PFSK-1 (cell line): Measurements from ENCODE around the gene BAAT.

ENCODE experiments used
- FOXP2 ChIP-seq: optimal IDR thresholded peaks from 2 replicates; pipeline ENCODE3; 2011; ENCODE audit warnings: borderline replicate concordance, control low read depth, inconsistent platforms; ENCODE audit not compliant: insufficient read depth; ENCODE audit errors: extremely low read length, extremely low read depth
- POLR2AphosphoS5 ChIP-seq: IDR thresholded peaks from 2 replicates; pipeline ENCODE4 v1.6.1; 2012; ENCODE audit warnings: low read depth, mild to moderate bottlenecking, control low read depth, low read length, moderate library complexity
- REST ChIP-seq, 2 experiments: IDR thresholded peaks; 2 replicates each; pipeline versions ENCODE4 v1.6.1 to v1.8.0; 2011 to 2012; ENCODE audit warnings: low read depth in 2 of 2, low read length in 2 of 2, control low read depth in 1 of 2, inconsistent platforms in 1 of 2, mild to moderate bottlenecking in 1 of 2, moderate library complexity in 1 of 2; ENCODE audit not compliant: insufficient read depth in 1 of 2
- SIN3A ChIP-seq: IDR thresholded peaks from 2 replicates; pipeline ENCODE4 v1.6.1; 2012; ENCODE audit warnings: mild to moderate bottlenecking, low read length, moderate library complexity, borderline replicate concordance; ENCODE audit not compliant: insufficient read depth
- TAF1 ChIP-seq: IDR thresholded peaks from 2 replicates; pipeline ENCODE4 v1.6.1; 2012; ENCODE audit warnings: low read length, control low read depth, borderline replicate concordance; ENCODE audit not compliant: insufficient read depth

Gene BAAT

GRCh38 chr9:101356619-101357018, 28.2 kb downstream of the BAAT start:
- TF ChIP-seq FOXP2 (no peak), TAF1 (no peak), POLR2AphosphoS5 (no peak), REST (IDR thresholded peaks at IDR 0.05; ENCODE audit: insufficient read depth in 1 of 2, low read depth in 2 of 2, low read length in 2 of 2) (no peak), SIN3A (no peak)

- no peak for TF ChIP-seq TAF1
- TF ChIP-seq FOXP2 = no peak
- TF ChIP-seq REST (IDR thresholded peaks at IDR 0.05; ENCODE audit: insufficient read depth in 1 of 2, low read depth in 2 of 2, low read length in 2 of 2) = no peak
- TF ChIP-seq POLR2AphosphoS5 = no peak
- no peak for TF ChIP-seq SIN3A
These were observed 29.8 kb downstream of the BAAT start for GRCh38 chr9:101354765-101355708.

- no peak for TF ChIP-seq FOXP2
- TF ChIP-seq SIN3A = no peak
- TF ChIP-seq REST (IDR thresholded peaks at IDR 0.05; ENCODE audit: insufficient read depth in 1 of 2, low read depth in 2 of 2, low read length in 2 of 2) = no peak
- TF ChIP-seq TAF1 = no peak
- TF ChIP-seq POLR2AphosphoS5 = no peak
These were observed 30.6 kb downstream of the BAAT start for GRCh38 chr9:101354143-101354764.

GRCh38 chr9:101353683-101354082, 31.1 kb downstream of the BAAT start:
- no peak for TF ChIP-seq TAF1
- TF ChIP-seq SIN3A = no peak
- TF ChIP-seq POLR2AphosphoS5 = no peak
- TF ChIP-seq FOXP2 = no peak
- TF ChIP-seq REST (IDR thresholded peaks at IDR 0.05; ENCODE audit: insufficient read depth in 1 of 2, low read depth in 2 of 2, low read length in 2 of 2) = no peak

GRCh38 chr9:101352892-101353463, 31.8 kb downstream of the BAAT start:
- TF ChIP-seq SIN3A = no peak
- TF ChIP-seq POLR2AphosphoS5 = no peak
- TF ChIP-seq REST (IDR thresholded peaks at IDR 0.05; ENCODE audit: insufficient read depth in 1 of 2, low read depth in 2 of 2, low read length in 2 of 2) = no peak
- no peak for TF ChIP-seq FOXP2
- TF ChIP-seq TAF1 = no peak
